Stimulated activated naive B cell treated with anti-CD40 and anti-IgM and Interleukin-4, amounts not matched to agents 10 μg/mL and 1 μg/mL and 100 μg/mL, for 72 hours (primary cell): ENCODE measurements around the gene RDH13.
"Not testable (repeated sequence)": the region's sequence is repeated elsewhere in the genome, so short reads cannot be mapped to it uniquely, and the experiment has no call there.

Source experiments
- ATAC-seq, 2 donors: fragments of 150-1000 bp; cut with Tn5 transposase; replicated peaks; 2 replicates each; pipeline ENCODE4 v1.10.0; 2021; ENCODE audit warnings: moderate library complexity in 1 of 2
- DNase-seq: peaks from one replicate; pipeline ENCODE4 v3.0.0; 2021
- H3K27ac Mint-ChIP-seq: one replicate; pipeline ENCODE4 v1.8.0; 2022; ENCODE audit warnings: mild to moderate bottlenecking, mixed read lengths
- H3K27me3 Mint-ChIP-seq, 2 donors: one replicate each; pipeline ENCODE4 v1.8.0; 2022; ENCODE audit warnings: mixed read lengths in 2 of 2
- H3K36me3 Mint-ChIP-seq, 2 donors: one replicate each; pipeline ENCODE4 v1.8.0; 2022; ENCODE audit warnings: mixed read lengths in 2 of 2, mild to moderate bottlenecking in 1 of 2
- H3K4me1 Mint-ChIP-seq, 2 donors: one replicate each; pipeline ENCODE4 v1.8.0; 2022; ENCODE audit warnings: mixed read lengths in 2 of 2, mild to moderate bottlenecking in 1 of 2
- H3K4me3 Mint-ChIP-seq, 2 donors: one replicate each; pipeline ENCODE4 v1.8.0; 2022; ENCODE audit warnings: mild to moderate bottlenecking in 2 of 2, mixed read lengths in 2 of 2, moderate library complexity in 1 of 2
- H3K9me3 Mint-ChIP-seq, 2 donors: one replicate each; pipeline ENCODE4 v1.8.0; 2022; ENCODE audit warnings: mixed read lengths in 2 of 2, mild to moderate bottlenecking in 1 of 2

The RDH13 gene

DNA sequence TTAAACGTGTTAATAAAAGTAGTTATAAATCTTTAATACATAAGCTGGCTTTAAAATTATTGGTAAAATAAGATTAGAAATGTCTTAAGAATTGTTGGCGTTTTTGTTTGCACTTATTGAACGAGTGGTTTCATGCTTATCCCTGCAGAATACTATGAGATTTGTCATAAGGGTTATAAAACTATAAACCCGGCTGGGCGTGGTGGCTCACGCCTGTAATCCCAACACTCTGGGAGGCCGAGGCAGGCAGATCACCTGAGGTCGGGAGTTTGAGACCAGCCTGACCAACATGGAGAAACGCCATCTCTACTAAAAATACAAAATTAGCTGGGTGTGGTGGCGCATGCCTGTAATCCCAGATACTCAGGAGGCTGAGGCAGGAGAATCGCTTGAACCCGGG is 22.3 kb downstream of the RDH13 start:
- H3K4me3 Mint-ChIP-seq, H3K27me3 Mint-ChIP-seq, H3K27ac Mint-ChIP-seq, ATAC-seq, DNase-seq, H3K9me3 Mint-ChIP-seq: not testable (repeated sequence)
- peaks cover 15 to 33% of the 10 kb centered on the region in 2 donors for H3K36me3 Mint-ChIP-seq
- peaks cover 14 to 19% of the 10 kb centered on the region in 2 donors for H3K4me1 Mint-ChIP-seq

DNA sequence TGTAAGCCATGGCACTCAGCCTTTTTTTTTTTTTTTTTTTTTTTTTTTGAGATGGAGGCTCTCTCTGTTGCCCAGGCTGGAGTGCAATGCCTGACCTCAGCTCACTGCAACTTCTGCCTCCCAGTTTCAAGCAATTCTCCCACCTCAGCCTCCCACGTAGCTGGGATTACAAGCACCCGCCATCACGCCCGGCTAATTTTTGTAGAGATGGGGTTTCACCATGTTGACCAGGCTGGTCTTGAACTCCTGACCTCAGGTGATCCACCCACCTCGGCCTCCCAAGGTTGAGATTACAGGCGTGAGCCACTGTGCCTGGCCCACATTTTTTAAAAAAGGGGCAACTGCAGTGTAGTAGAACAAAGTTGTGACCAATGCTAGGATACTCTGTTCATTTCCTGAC is 25.3 kb downstream of the RDH13 start:
- DNase-seq, H3K27me3 Mint-ChIP-seq, H3K9me3 Mint-ChIP-seq, H3K27ac Mint-ChIP-seq, H3K4me3 Mint-ChIP-seq, ATAC-seq: not testable (repeated sequence)
- Mint-ChIP-seq H3K4me1 (peaks cover 11 to 16% of the 10 kb centered on the region in 2 donors), H3K36me3 (peaks cover 9 to 16% of the 10 kb centered on the region in 2 donors)

DNA sequence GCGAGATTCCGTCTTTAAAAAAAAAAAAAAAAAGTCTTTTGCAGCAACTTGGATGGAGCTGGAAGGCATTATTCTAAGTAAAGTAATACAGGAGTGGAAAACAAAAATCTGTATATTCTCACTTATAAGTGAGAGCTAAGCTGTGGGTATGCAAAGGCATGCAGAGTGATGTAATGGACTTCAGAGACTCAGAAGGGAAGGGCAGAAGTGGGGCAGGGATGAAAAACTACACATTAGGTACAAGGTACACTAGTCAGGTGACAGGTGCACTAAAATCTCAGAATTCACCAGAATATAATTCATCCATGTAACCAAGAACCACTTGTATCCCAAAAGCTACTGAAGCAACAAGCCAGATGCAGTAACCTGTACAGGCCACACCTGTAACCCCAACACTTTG is 26.9 kb downstream of the RDH13 start:
- no peak for ATAC-seq
- Mint-ChIP-seq H3K27me3 (no peaks in the 10 kb centered on the region), H3K4me1 (peaks cover 0 to under 1% of the 10 kb centered on the region in 2 donors), H3K9me3 (no peaks in the 10 kb centered on the region), H3K4me3 (no peak overlapping the region), H3K36me3 (peaks cover 6 to 10% of the 10 kb centered on the region in 2 donors), H3K27ac (no peak overlapping the region)
- no peak for DNase-seq

DNA sequence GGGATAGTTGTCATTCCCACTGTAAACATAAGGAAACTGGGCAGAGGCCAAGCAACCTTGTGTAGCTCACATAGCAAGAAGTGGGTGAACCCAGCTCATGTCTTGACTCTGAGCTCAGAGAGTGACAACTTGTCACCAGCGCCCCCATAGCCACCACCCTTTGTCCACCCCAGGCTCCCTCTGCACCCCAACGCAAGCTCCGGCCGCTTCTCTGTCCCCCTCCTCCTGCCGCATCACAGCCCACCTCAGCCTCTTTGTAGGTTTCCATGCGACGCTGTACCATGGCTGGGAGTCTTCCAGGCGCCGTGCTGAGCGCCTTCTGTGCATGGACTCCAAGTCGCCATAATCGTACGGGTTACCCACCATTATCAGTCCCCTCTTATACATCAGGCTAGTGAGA is 28.2 kb downstream of the RDH13 start:
- H3K4me3 Mint-ChIP-seq, result no peak overlapping the region

DNA sequence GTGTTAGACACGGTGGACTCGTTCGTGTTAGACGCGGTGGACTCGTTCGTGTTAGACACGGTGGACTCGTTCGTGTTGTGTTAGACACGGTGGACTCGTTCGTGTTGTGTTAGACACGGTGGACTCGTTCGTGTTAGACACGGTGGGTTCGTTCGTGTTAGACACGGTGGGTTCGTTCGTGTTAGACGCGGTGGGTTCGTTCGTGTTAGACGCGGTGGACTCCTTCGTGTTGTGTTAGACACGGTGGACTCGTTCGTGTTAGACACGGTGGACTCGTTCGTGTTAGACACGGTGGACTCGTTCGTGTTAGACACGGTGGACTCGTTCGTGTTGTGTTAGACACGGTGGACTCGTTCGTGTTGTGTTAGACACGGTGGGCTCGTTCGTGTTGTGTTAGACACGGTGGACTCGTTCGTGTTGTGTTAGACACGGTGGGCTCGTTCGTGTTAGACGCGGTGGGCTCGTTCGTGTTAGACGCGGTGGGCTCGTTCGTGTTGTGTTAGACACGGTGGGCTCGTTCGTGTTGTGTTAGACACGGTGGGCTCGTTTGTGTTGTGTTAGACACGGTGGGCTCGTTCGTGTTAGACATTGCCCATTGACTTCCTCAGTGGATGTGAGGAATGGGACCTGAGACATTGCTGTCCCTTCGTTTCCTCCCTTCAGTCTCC is 29.8 kb downstream of the RDH13 start:
- H3K36me3 Mint-ChIP-seq, result not testable (repeated sequence)
- peaks cover 6 to 12% of the 10 kb centered on the region in 2 donors for H3K4me1 Mint-ChIP-seq

More for the DNA sequence above, 28.2 kb downstream of the RDH13 start:
- no peak for DNase-seq
- H3K9me3 Mint-ChIP-seq, result no peaks in the 10 kb centered on the region
- ATAC-seq, result no peak
- no peaks in the 10 kb centered on the region for H3K4me1 Mint-ChIP-seq
- no peak overlapping the region for H3K27ac Mint-ChIP-seq
- peaks cover 5 to 8% of the 10 kb centered on the region in 2 donors for H3K36me3 Mint-ChIP-seq
- H3K27me3 Mint-ChIP-seq, result no peaks in the 10 kb centered on the region

DNA sequence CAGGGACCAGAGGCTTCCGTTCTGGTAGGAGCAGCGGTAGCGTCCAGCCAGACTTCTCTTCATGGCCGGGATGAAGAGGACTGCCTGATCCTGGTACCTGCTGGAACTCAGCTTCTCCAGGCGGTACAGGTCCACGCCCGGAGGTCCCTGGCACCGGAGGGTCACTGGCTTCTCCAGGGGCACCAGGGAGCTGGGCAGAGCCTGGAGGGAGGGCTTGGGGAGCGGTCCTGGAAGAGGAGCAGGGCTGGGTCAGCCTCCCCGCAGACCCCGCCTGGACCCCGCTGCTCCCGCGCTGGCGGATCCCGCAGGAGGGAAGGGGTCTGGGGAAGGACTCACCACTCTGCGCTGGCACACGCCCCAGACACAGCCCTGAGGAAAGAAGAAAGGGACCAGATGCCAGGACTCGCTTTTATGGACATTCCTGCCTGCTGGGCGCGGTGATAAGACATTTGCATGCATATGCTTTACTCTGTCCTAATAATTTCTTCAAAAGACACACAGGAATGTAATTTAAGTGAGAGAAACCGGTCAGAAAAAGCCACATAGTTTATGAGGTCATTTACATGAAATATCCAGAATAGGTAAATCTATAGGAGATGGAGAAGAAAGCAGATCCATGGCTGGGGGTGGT is 30.7 kb downstream of the RDH13 start:
- ATAC-seq (no peak), DNase-seq (no peak)
- Mint-ChIP-seq H3K9me3 (no peaks in the 10 kb centered on the region), H3K27ac (no peak overlapping the region), H3K27me3 (no peaks in the 10 kb centered on the region), H3K36me3 (peaks cover 5 to 12% of the 10 kb centered on the region in 2 donors), H3K4me3 (no peak overlapping the region), H3K4me1 (peaks cover 6 to 12% of the 10 kb centered on the region in 2 donors)

More for the DNA sequence above, 29.8 kb downstream of the RDH13 start:
- not testable (repeated sequence) for H3K9me3 Mint-ChIP-seq, DNase-seq, H3K4me3 Mint-ChIP-seq, H3K27ac Mint-ChIP-seq, H3K27me3 Mint-ChIP-seq, ATAC-seq

DNA sequence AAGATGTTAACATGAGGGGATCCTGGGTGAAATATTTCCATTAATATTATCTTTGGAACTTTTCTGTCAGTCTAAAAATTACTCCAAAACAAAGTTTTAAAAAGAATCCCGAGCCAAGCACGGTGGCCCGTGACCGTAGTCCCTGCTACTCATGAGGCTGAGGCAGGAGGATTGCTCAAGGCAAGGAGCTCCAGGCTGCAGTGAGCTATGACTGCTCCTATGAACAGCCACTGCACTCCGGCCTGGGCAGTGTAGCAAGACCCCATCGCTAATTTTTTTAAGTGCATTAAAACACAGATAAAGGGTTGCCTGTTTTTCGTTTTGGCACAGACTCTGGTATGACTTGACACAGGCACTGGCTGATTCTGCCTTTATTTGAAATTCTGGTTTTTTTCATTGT is 31.8 kb downstream of the RDH13 start:
- H3K9me3 Mint-ChIP-seq, result peaks cover 0 to 2% of the 10 kb centered on the region in 2 donors

DNA sequence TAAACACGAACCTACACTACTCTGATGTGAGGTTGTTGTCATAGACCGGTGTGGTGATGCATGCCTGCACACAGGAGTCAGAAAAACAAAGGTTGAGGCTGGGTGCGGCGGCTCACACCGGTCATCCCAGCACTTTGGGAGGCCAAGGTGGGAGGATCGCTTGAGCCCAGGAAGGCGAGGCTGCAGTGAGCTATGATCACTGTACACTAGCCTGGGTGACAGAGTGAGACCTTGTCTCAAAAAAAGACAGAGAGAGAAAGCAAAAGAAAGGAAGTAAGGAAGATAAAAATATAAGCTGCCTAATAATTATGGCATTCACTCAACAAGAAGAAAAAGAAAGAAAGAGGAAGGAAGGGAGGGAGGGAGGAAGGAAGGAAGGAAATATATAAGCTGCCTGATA is 34.2 kb downstream of the RDH13 start:
- Mint-ChIP-seq H3K9me3 (peaks cover 3 to 4% of the 10 kb centered on the region in 2 donors), H3K36me3 (peaks cover 2 to 24% of the 10 kb centered on the region in 2 donors), H3K4me1 (peaks cover 8 to 12% of the 10 kb centered on the region in 2 donors), H3K4me3 (no peak overlapping the region), H3K27me3 (no peaks in the 10 kb centered on the region), H3K27ac (no peak overlapping the region)
- no peak for DNase-seq
- ATAC-seq, result no peak

More for the DNA sequence above, 31.8 kb downstream of the RDH13 start:
- Mint-ChIP-seq H3K4me1 (peaks cover 8 to 12% of the 10 kb centered on the region in 2 donors), H3K36me3 (peaks cover 7 to 14% of the 10 kb centered on the region in 2 donors), H3K27ac (no peak overlapping the region), H3K4me3 (no peak overlapping the region), H3K27me3 (no peaks in the 10 kb centered on the region)
- DNase-seq (no peak), ATAC-seq (no peak)

DNA sequence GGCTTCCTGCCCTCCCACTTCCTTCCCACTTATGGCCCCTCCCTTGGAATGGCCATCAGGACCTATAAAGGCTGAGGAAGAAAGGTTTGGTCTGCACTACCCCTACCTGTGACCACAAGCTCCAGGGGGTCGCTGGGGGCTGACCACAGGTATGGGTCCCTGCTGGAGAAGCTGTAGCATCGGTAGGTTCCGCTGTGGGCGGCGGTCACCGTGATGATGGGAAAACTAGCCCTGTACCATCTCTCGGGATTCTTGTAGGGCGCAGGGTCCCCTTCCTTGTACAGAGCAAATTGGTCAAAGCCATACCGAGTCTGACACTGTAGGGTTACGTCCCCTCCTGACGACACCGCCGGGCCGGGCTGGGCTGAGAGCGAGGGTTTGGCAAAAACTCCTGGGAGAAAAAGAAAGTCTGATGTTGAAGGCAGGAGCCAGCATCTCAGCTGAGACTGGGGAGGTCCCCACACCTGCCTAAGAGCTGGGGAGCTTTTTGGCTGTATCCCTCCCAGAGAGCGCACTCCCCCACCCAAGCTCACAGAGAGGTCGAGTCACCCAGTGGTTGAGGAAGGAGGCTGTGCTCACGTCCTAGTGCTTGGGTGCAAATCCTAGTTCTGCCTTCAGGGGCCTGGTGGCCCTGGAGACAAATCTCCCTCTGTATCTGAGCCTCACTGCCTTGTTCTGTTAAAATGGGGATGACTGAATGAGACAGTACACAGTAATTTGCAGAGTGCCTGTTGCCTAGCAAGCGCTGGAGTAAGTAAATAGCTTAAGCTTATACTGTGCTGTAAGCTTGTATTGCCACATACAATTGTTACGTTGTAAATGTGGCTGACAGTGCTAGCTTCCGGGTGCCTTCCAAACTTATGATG is 35.2 kb downstream of the RDH13 start:
- ATAC-seq (no peak), DNase-seq (no peak)
- Mint-ChIP-seq H3K4me1 (peaks cover 8 to 12% of the 10 kb centered on the region in 2 donors), H3K27ac (no peak overlapping the region), H3K9me3 (peaks cover 6 to 9% of the 10 kb centered on the region in 2 donors), H3K36me3 (peaks cover 6 to 29% of the 10 kb centered on the region in 2 donors), H3K4me3 (no peak overlapping the region), H3K27me3 (no peaks in the 10 kb centered on the region)

DNA sequence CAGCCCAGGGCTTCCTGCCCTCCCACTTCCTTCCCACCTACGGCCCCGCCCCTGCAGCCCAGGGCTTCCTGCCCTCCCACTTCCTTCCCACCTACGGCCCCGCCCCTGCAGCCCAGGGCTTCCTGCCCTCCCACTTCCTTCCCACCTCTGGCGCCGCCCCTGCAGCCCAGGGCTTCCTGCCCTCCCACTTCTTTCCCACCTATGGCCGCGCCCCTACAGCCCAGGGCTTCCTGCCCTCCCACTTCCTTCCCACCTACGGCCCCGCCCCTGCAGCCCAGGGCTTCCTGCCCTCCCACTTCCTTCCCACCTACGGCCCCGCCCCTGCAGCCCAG is 35.8 kb downstream of the RDH13 start:
- DNase-seq, H3K27ac Mint-ChIP-seq, H3K9me3 Mint-ChIP-seq, H3K4me3 Mint-ChIP-seq, ATAC-seq, H3K27me3 Mint-ChIP-seq: not testable (repeated sequence)
- Mint-ChIP-seq H3K36me3 (peaks cover 6 to 35% of the 10 kb centered on the region in 2 donors), H3K4me1 (peaks cover 8 to 12% of the 10 kb centered on the region in 2 donors)

DNA sequence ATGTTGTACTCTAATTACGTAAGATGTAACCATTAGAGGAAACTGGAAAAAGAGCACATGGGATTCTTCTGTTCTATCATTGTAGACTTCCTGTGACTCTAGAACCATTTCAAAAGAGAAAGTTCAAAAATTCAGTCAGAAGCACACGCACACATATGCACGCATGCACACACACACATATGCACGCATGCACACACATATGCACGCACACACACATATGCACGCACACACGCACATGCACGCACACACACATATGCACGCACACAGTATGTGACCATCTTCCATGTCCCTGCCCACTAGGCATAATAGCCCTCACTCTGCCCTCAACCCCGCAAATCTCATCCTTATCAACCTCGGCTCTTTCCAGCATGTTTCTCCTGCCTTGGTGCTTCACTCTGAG is 38.8 kb downstream of the RDH13 start:
- H3K4me1 Mint-ChIP-seq, result peaks cover 5 to 6% of the 10 kb centered on the region in 2 donors
- ATAC-seq (no peak), DNase-seq (no peak)
- no peaks in the 10 kb centered on the region for H3K27me3 Mint-ChIP-seq
- H3K36me3 Mint-ChIP-seq, result peaks cover 8 to 42% of the 10 kb centered on the region in 2 donors
- no peak overlapping the region for H3K27ac Mint-ChIP-seq
- H3K4me3 Mint-ChIP-seq, result no peak overlapping the region
- peaks cover 8 to 9% of the 10 kb centered on the region in 2 donors for H3K9me3 Mint-ChIP-seq

DNA sequence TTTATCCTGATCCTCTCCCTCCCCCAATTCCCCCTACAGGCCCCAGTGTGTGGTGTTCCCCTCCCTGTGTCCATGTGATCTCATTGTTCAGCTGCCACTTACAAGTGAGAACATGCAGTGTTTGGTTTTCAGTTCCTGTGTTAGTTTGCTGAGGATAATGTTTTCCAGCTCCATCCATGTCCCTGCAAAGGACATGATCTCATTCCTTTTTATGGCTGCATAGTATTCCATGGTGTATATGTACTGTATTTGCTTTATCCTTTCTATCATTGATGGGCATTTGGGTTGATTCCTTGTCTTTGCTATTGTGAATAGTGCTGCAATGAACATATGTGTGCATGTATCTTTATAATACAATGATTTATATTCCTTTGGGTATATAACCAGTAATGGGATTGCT is 42.6 kb downstream of the RDH13 start:
- peaks cover 12 to 42% of the 10 kb centered on the region in 2 donors for H3K36me3 Mint-ChIP-seq
- H3K4me3 Mint-ChIP-seq, H3K4me1 Mint-ChIP-seq: not testable (repeated sequence)

DNA sequence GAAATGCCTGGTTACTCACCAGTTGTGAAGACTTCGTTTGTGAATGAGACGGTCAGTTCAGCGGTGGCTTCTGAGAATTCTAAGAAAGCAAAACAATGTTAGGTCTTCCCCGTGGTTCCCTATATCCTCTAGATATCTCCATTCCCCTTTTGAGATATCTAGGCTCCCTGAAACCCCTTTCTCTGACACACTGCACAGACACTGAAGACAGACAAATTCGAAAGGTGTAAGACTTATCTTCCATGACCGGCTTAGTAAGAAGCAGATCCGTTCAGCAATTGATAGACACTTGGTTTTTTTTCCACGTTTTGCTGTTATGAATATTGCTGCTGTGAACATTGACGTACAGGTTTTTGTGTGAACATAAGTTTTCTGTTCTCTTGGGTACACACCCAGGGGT is 44.3 kb downstream of the RDH13 start:
- Mint-ChIP-seq H3K27me3 (no peaks in the 10 kb centered on the region), H3K4me3 (no peak overlapping the region), H3K36me3 (peaks cover 16 to 33% of the 10 kb centered on the region in 2 donors), H3K27ac (no peak overlapping the region), H3K4me1 (peaks cover 2 to 6% of the 10 kb centered on the region in 2 donors), H3K9me3 (peaks cover 3 to 4% of the 10 kb centered on the region in 2 donors)
- ATAC-seq (no peak), DNase-seq (no peak)

More for the DNA sequence above, 42.6 kb downstream of the RDH13 start:
- H3K27me3 Mint-ChIP-seq, DNase-seq, H3K27ac Mint-ChIP-seq, H3K9me3 Mint-ChIP-seq, ATAC-seq: not testable (repeated sequence)

DNA sequence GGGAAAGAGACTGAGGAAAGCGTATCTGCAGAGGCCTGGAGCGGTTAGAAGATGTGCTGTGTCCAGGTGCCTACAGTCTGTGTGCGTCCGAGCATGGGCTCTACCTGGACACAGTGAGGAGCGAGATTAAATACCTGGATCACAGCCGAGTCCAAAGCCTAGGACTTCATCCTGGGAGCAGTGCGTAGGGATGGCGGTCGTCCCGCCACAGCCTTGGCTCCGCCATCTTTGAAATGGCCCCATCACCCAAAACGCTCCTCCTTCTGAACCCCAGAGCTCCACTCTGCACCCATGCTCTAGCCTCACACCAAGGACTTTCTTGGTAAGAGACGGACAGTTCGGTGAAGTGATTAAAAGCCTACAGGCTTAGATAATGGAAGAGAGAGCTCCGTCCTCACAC is 44.7 kb downstream of the RDH13 start:
- DNase-seq, result no peak
- no peak for ATAC-seq
- Mint-ChIP-seq H3K4me1 (peaks cover 2 to 6% of the 10 kb centered on the region in 2 donors), H3K27ac (no peak overlapping the region), H3K9me3 (peaks cover 0 to 2% of the 10 kb centered on the region in 2 donors), H3K27me3 (no peaks in the 10 kb centered on the region), H3K4me3 (no peak overlapping the region), H3K36me3 (peaks cover 16 to 33% of the 10 kb centered on the region in 2 donors)
